Measurements from ENCODE around the gene ERBB4.

The ERBB4 gene

DNA sequence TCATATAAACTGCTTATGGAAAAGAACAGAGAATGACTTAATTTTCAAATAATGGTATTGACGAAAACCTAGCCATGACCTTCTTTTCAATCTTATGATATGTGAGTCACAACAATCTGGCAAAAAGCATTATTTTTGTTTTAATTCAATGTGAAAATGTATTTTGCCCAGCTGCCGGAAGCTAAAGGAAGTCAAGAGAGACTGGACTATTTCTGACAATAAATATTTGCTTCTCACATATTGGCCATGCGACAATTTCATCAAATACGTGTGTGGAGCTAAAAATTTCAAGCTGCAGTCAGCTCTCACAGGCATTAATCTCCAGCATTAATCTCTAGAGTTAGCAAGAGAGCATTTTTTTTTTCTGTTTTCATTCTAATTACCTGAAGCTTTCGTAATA is 1101.2 kb downstream of the ERBB4 start:
- Histone ChIP-seq H3K4me3 (ENCODE audit: low read length) (no peak overlapping the region), H3K4me1 (ENCODE audit: control insufficient read depth, low read length) (peaks cover 22% of the 10 kb centered on the region), H3F3A (ENCODE audit: control insufficient read depth, insufficient read depth) (no peaks in the 10 kb centered on the region), H3K36me3 (ENCODE audit: control insufficient read depth, low read length) (no peaks in the 10 kb centered on the region), H3K9me2 (replicated peaks; ENCODE audit: control insufficient read depth, low read length) (no peaks in the 10 kb centered on the region), H4K20me1 (ENCODE audit: control insufficient read depth, insufficient read depth, low read depth, low read length) (no peaks in the 10 kb centered on the region), H3K9me3 (ENCODE audit: control insufficient read depth, insufficient read depth, low read length) (no peaks in the 10 kb centered on the region), H3K27me3 (ENCODE audit: control insufficient read depth, low read length) (no peaks in the 10 kb centered on the region), H3K4me2 (ENCODE audit: low read length) (no peak overlapping the region), H3K27ac (ENCODE audit: low read depth, low read length) (no peak overlapping the region), H3K79me2 (ENCODE audit: control insufficient read depth, low read length) (no peaks in the 10 kb centered on the region)
- TF ChIP-seq, protein P1, sequence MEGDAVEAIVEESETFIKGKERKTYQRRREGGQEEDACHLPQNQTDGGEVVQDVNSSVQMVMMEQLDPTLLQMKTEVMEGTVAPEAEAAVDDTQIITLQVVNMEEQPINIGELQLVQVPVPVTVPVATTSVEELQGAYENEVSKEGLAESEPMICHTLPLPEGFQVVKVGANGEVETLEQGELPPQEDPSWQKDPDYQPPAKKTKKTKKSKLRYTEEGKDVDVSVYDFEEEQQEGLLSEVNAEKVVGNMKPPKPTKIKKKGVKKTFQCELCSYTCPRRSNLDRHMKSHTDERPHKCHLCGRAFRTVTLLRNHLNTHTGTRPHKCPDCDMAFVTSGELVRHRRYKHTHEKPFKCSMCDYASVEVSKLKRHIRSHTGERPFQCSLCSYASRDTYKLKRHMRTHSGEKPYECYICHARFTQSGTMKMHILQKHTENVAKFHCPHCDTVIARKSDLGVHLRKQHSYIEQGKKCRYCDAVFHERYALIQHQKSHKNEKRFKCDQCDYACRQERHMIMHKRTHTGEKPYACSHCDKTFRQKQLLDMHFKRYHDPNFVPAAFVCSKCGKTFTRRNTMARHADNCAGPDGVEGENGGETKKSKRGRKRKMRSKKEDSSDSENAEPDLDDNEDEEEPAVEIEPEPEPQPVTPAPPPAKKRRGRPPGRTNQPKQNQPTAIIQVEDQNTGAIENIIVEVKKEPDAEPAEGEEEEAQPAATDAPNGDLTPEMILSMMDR (IDR thresholded peaks at IDR 0.05; ENCODE audit: low read depth, low read length, poor library complexity, severe bottlenecking) = no peak
- no peak for TF ChIP-seq EZH2phosphoT487 (IDR thresholded peaks at IDR 0.05; ENCODE audit: borderline replicate concordance, low read length)

- Histone ChIP-seq H3K36me3 (ENCODE audit: control insufficient read depth, low read length) (no peaks in the 10 kb centered on the region), H3F3A (ENCODE audit: control insufficient read depth, insufficient read depth) (no peaks in the 10 kb centered on the region), H3K27me3 (ENCODE audit: control insufficient read depth, low read length) (no peaks in the 10 kb centered on the region), H3K4me1 (ENCODE audit: control insufficient read depth, low read length) (peaks cover 22% of the 10 kb centered on the region), H3K27ac (ENCODE audit: low read depth, low read length) (no peak overlapping the region), H3K9me3 (ENCODE audit: control insufficient read depth, insufficient read depth, low read length) (no peaks in the 10 kb centered on the region), H3K4me2 (ENCODE audit: low read length) (no peak overlapping the region), H4K20me1 (ENCODE audit: control insufficient read depth, insufficient read depth, low read depth, low read length) (no peaks in the 10 kb centered on the region), H3K4me3 (ENCODE audit: low read length) (no peak overlapping the region), H3K79me2 (ENCODE audit: control insufficient read depth, low read length) (no peaks in the 10 kb centered on the region), H3K9me2 (replicated peaks; ENCODE audit: control insufficient read depth, low read length) (no peaks in the 10 kb centered on the region)
- TF ChIP-seq, protein P1 (IDR thresholded peaks at IDR 0.05; ENCODE audit: low read depth, low read length, poor library complexity, severe bottlenecking) = no peak
- no peak for TF ChIP-seq EZH2phosphoT487 (IDR thresholded peaks at IDR 0.05; ENCODE audit: borderline replicate concordance, low read length)
Measured at GRCh38 chr2:211436182-211436581, 1102.4 kb downstream of the ERBB4 start.

GRCh38 chr2:211435331-211435730 is 1103.3 kb downstream of the ERBB4 start:
- H3K9me2 ChIP-seq (replicated peaks; ENCODE audit: control insufficient read depth, low read length) = no peaks in the 10 kb centered on the region
- H3K4me2 ChIP-seq (ENCODE audit: low read length) = no peak overlapping the region
- H3K27me3 ChIP-seq (ENCODE audit: control insufficient read depth, low read length) = no peaks in the 10 kb centered on the region
- no peak for TF ChIP-seq EZH2phosphoT487 (IDR thresholded peaks at IDR 0.05; ENCODE audit: borderline replicate concordance, low read length)
- TF ChIP-seq, protein P1 (IDR thresholded peaks at IDR 0.05; ENCODE audit: low read depth, low read length, poor library complexity, severe bottlenecking) = no peak
- no peaks in the 10 kb centered on the region for H3K36me3 ChIP-seq (ENCODE audit: control insufficient read depth, low read length)
- peaks cover 16% of the 10 kb centered on the region for H3K4me1 ChIP-seq (ENCODE audit: control insufficient read depth, low read length)
- H3K9me3 ChIP-seq (ENCODE audit: control insufficient read depth, insufficient read depth, low read length) = no peaks in the 10 kb centered on the region
- H3K27ac ChIP-seq (ENCODE audit: low read depth, low read length) = no peak overlapping the region
- H3K4me3 ChIP-seq (ENCODE audit: low read length) = no peak overlapping the region
- no peaks in the 10 kb centered on the region for H3F3A ChIP-seq (ENCODE audit: control insufficient read depth, insufficient read depth)
- no peaks in the 10 kb centered on the region for H4K20me1 ChIP-seq (ENCODE audit: control insufficient read depth, insufficient read depth, low read depth, low read length)
- H3K79me2 ChIP-seq (ENCODE audit: control insufficient read depth, low read length) = no peaks in the 10 kb centered on the region

- H3F3A ChIP-seq (ENCODE audit: control insufficient read depth, insufficient read depth) = no peaks in the 10 kb centered on the region
- TF ChIP-seq, protein P1 (IDR thresholded peaks at IDR 0.05; ENCODE audit: low read depth, low read length, poor library complexity, severe bottlenecking) = no peak
- no peak for TF ChIP-seq EZH2phosphoT487 (IDR thresholded peaks at IDR 0.05; ENCODE audit: borderline replicate concordance, low read length)
- H3K4me1 ChIP-seq (ENCODE audit: control insufficient read depth, low read length) = peaks cover 10% of the 10 kb centered on the region
- H3K27ac ChIP-seq (ENCODE audit: low read depth, low read length) = no peak overlapping the region
- H4K20me1 ChIP-seq (ENCODE audit: control insufficient read depth, insufficient read depth, low read depth, low read length) = no peaks in the 10 kb centered on the region
- H3K9me2 ChIP-seq (replicated peaks; ENCODE audit: control insufficient read depth, low read length) = no peaks in the 10 kb centered on the region
- H3K36me3 ChIP-seq (ENCODE audit: control insufficient read depth, low read length) = no peaks in the 10 kb centered on the region
- H3K79me2 ChIP-seq (ENCODE audit: control insufficient read depth, low read length) = no peaks in the 10 kb centered on the region
- H3K9me3 ChIP-seq (ENCODE audit: control insufficient read depth, insufficient read depth, low read length) = no peaks in the 10 kb centered on the region
- no peak overlapping the region for H3K4me3 ChIP-seq (ENCODE audit: low read length)
- H3K27me3 ChIP-seq (ENCODE audit: control insufficient read depth, low read length) = no peaks in the 10 kb centered on the region
- H3K4me2 ChIP-seq (ENCODE audit: low read length) = no peak overlapping the region
Measured at GRCh38 chr2:211434773-211435172, 1103.8 kb downstream of the ERBB4 start.

Measured in DOHH2 (cell line).